ENCODE results near the gene ST6GAL1.

ST6GAL1 gene, protein sequence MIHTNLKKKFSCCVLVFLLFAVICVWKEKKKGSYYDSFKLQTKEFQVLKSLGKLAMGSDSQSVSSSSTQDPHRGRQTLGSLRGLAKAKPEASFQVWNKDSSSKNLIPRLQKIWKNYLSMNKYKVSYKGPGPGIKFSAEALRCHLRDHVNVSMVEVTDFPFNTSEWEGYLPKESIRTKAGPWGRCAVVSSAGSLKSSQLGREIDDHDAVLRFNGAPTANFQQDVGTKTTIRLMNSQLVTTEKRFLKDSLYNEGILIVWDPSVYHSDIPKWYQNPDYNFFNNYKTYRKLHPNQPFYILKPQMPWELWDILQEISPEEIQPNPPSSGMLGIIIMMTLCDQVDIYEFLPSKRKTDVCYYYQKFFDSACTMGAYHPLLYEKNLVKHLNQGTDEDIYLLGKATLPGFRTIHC

DNA sequence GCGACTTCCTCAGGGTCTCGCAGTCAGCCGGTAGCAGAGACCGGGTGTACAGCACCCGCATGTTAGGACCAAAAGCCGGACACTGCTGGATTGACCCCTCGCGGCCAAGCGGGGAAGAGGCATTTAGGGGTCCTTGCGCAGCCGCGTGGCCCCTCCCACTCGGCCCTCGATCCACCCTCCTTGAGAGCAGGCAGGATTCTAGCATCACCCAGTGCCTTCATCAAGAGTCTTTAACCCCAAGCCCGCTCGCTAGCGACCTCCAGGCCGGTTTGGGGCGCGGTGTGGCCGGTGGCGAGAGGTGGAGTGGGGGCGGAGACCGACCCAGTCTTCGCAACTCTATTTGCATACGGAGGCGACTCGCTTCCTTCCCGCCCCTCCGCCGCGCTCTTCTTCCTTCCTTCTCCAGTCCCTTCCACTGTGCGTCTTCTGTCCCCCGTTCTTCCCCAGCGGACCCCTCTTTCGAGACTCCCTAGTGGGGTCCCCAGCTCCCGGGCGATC is at the start of gene ST6GAL1:
TSS of gene ST6GAL1 (plus strand) at position 384 of the 498 bp plus-strand sequence. CDS start 112,178 bp downstream, outside the sequence.
- TF ChIP-seq, protein P1, sequence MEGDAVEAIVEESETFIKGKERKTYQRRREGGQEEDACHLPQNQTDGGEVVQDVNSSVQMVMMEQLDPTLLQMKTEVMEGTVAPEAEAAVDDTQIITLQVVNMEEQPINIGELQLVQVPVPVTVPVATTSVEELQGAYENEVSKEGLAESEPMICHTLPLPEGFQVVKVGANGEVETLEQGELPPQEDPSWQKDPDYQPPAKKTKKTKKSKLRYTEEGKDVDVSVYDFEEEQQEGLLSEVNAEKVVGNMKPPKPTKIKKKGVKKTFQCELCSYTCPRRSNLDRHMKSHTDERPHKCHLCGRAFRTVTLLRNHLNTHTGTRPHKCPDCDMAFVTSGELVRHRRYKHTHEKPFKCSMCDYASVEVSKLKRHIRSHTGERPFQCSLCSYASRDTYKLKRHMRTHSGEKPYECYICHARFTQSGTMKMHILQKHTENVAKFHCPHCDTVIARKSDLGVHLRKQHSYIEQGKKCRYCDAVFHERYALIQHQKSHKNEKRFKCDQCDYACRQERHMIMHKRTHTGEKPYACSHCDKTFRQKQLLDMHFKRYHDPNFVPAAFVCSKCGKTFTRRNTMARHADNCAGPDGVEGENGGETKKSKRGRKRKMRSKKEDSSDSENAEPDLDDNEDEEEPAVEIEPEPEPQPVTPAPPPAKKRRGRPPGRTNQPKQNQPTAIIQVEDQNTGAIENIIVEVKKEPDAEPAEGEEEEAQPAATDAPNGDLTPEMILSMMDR (IDR thresholded peaks at IDR 0.05): peak; percentile 14; the same call in 1 of the 2 replicates

DNA sequence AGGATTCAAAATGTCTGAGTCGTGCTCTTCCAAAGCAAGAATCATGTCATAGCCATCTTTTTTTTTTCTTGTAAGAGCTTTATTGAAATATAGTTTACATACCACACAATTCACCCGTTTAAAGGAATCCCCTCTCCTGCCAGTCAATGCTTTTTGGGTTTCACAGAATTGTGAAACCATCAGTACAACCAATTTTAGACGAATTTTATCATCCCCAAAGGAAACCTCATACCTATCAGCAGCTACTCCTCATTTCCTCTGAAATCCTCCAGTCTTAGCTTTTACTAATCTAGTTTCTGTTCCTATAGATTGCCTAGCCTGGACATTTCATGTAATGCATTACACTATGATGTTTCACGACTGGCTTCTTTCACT is 48.2 kb upstream of the ST6GAL1 start:
- TF ChIP-seq, protein P1 (IDR thresholded peaks at IDR 0.05): no peak

DNA sequence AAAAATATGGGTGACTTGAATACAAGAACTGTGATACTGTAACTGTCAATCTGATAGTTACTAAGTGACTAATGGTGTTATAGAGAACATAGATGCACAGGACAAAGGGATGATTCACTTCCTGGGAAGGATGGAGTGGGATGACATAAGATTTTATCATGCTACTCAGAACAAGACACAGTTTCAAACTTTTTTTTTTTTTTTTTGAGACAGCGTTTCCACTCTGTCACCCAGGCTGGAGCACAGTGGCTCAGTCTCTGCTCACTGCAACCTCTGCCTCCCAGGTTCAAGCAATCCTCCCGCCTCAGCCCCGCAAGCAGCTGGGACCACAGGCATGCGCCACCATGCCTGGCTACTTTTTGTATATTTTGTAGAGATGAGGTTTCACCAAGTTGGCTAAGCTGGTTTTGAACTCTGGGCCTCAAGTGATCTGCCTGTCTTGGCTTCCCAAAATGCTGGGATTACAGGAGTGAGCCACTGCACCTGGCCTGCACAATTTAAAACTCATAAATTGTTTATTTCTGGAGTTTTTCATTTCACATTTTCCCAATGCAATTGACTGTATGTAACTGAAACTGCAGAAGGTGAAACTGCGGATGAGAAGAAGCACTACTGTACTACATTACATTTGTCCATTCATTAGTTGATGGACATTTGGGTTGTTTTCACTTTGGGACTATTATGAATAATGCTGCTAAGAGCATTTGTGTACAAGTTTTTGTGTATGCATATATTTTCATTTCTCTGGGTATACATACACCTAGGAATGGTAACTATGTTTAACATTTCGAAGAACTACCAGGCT is 47.2 kb upstream of the ST6GAL1 start:
- TF ChIP-seq, protein P1 (IDR thresholded peaks at IDR 0.05): no peak

DNA sequence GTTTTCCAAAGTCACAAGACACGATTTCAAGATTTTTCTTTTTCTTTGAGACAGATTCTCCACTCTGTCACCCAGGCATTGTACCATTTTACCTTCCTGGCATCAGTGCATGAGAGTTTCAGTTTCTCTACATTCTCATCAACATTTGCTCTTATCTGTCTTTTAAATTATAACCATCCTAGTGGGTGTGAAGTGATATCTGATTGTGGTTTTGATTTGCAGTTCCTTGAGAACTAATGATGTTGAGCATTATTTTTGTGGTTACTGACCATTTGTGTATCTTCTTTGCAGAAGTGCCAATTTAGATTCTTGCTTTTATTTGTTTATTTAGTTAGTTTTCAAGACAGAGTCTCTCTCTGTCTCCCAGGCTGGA is 46.7 kb upstream of the ST6GAL1 start:
- TF ChIP-seq, protein P1 (IDR thresholded peaks at IDR 0.05): no peak

DNA sequence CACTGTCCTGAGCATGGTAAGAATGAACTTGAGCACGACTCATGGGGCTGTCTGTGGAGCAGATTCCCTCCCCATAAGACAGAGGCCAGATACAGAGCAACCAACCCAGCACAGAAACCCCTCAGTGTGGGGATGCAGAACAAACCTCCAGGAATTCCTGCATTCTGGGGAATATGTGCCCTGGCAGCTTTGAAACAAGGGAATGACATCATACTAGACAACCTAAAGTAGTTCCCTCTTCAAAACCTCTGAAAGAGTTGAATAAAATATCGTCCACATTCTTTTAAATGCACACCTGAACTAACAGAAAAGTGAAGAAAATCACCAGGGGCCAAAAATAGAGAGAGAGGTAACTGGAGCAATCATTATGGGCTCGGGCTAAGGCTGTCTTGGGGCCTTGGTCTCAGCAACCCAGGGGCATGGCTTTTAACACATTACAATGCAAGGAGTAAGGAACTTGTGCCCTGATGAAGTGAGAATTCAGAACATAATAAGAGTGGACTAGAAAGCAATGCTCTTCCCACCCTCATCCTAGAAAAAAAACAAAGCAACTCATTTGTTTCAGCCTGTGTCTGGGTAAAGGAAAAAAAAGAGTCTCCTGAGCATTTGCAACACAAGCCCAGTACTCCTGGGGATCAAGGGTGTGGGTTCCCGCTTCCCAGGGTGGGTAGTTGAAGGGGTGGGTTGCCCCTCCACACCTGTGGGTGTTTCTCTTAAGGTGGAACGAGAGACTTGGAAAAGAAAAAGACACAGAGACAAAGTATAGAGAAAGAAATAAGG is 43.9 kb upstream of the ST6GAL1 start:
- TF ChIP-seq, protein P1 (IDR thresholded peaks at IDR 0.05): no peak

DNA sequence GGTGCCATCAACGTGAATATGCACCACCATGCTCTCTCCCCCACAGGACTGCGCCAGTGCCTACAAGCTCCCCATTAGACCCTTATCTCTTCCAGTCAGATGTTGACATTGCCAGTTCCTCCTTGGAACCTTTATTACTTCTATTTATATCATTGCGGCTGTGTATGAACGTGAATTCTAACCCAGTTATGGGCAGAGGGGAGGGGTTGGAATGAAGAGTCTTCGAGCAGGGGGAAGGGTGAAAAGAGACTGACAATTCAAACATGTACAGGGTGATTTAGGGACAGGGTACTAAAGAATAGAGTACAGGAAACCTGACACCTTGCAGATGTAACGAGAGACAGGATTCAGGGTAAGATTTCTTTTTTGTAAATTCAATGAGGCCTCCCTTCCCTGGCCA is 41.8 kb upstream of the ST6GAL1 start:
- TF ChIP-seq, protein P1 (IDR thresholded peaks at IDR 0.05): no peak

DNA sequence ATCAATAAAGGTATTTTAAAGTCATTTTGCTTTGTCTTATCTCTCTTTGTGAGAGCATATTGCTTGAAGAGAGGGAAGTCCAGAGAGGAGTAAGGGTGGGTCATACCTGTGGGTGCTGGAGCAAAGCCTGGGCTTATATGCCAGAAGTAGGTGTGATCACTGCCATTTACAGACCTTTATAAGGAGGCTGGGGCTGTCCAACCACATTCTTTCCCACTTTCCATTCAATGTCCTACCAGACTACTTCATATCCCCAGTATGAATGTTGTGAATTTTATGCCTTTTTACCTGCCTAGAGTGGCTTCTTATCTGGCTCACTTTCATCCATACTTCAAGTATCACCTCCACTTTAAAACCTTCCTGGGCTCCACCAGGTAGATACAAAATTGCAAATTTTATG is 39.4 kb upstream of the ST6GAL1 start:
- TF ChIP-seq, protein P1 (IDR thresholded peaks at IDR 0.05): no peak

Measured in LNCAP (cell line).